Neural progenitor cell (in vitro differentiated cells): ENCODE data around the gene DENND5A.

ENCODE experiments used
- EZH2 ChIP-seq: fragments of 200-600 bp; sonication (generic); IDR thresholded peaks from 2 replicates; pipeline ENCODE4 v1.6.1; 2017; ENCODE audit warnings: antibody characterized with exemption, mild to moderate bottlenecking, moderate library complexity
- EZH2phosphoT487 ChIP-seq: fragments of 200-600 bp; sonication (generic); IDR thresholded peaks from 2 replicates; pipeline ENCODE4 v1.6.1; 2017; ENCODE audit warnings: antibody characterized with exemption
- TF ChIP-seq, protein P1 (sequence below): fragments of 200-600 bp; sonication (generic); IDR thresholded peaks from 2 replicates; pipeline ENCODE4 v1.5.1; 2017; ENCODE audit warnings: antibody characterized with exemption, mild to moderate bottlenecking

DNA sequence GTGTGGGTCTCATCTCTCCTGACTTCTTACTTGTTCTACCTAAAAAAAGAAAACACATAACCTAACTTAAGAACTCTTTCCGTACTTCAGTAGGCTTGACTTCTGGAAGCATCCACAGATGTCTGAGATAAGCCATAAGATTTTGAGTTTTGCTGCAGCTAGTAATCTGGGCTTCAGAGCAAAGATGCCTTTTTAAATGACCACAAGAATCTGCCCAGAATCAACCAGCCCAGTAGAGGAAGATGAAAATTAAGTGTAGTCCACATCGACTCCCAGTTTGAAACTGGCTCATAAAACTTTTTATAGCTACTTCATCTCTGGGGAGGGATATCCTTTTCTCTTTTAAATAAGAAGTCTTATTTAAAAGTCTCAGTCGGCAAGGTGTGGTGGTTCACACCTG is 10.7 kb downstream of the DENND5A start:
- TF ChIP-seq, protein P1, sequence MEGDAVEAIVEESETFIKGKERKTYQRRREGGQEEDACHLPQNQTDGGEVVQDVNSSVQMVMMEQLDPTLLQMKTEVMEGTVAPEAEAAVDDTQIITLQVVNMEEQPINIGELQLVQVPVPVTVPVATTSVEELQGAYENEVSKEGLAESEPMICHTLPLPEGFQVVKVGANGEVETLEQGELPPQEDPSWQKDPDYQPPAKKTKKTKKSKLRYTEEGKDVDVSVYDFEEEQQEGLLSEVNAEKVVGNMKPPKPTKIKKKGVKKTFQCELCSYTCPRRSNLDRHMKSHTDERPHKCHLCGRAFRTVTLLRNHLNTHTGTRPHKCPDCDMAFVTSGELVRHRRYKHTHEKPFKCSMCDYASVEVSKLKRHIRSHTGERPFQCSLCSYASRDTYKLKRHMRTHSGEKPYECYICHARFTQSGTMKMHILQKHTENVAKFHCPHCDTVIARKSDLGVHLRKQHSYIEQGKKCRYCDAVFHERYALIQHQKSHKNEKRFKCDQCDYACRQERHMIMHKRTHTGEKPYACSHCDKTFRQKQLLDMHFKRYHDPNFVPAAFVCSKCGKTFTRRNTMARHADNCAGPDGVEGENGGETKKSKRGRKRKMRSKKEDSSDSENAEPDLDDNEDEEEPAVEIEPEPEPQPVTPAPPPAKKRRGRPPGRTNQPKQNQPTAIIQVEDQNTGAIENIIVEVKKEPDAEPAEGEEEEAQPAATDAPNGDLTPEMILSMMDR = no peak
- TF ChIP-seq EZH2 = no peak
- TF ChIP-seq EZH2phosphoT487 = no peak
